GM12875 (cell line): ENCODE data around the gene MYO15B.

Source experiments
- H3K4me3 ChIP-seq: one replicate; pipeline ENCODE4 v1.5.1; 2011; ENCODE audit warnings: low read depth, low read length, control low read depth
- CTCF ChIP-seq: IDR thresholded peaks from 2 replicates; pipeline ENCODE4 v1.5.1; 2011; ENCODE audit warnings: low read depth, mild to moderate bottlenecking, control low read depth, inconsistent platforms, low read length, moderate library complexity, borderline replicate concordance; ENCODE audit not compliant: insufficient read depth

The MYO15B gene

GRCh38 chr17:75601057-75601987 lies 13.7 kb downstream of the MYO15B start:
- no peak overlapping the region for H3K4me3 ChIP-seq
- peak; percentile 95 for TF ChIP-seq CTCF

GRCh38 chr17:75602644-75603043 lies 15.0 kb downstream of the MYO15B start:
- no peak for TF ChIP-seq CTCF
- H3K4me3 ChIP-seq: no peak overlapping the region

- H3K4me3 ChIP-seq: no peak overlapping the region
- no peak for TF ChIP-seq CTCF
Measured at GRCh38 chr17:75603123-75603522, 15.5 kb downstream of the MYO15B start.

- H3K4me3 ChIP-seq: no peak overlapping the region
- no peak for TF ChIP-seq CTCF
Measured at GRCh38 chr17:75604034-75604695, 16.6 kb downstream of the MYO15B start.

- no peak for TF ChIP-seq CTCF
- no peak overlapping the region for H3K4me3 ChIP-seq
Measured at GRCh38 chr17:75605790-75606189, 18.2 kb downstream of the MYO15B start.

GRCh38 chr17:75607086-75607485 lies 19.5 kb downstream of the MYO15B start:
- no peak for TF ChIP-seq CTCF
- H3K4me3 ChIP-seq: no peak overlapping the region
